B cell (primary cell): ENCODE results near the gene PARVB. TPM values are rescaled to one million over a fixed set of nuclear protein-coding genes. Genes with fewer than 3 reads are reported as not detected.

Experiments
- ATAC-seq: fragments of 200-7000 bp; cut with Tn5 transposase; one replicate; pipeline ENCODE4 v1.10.0; 2021; ENCODE audit warnings: low read depth, mild to moderate bottlenecking, moderate number of reproducible peaks, moderate library complexity
- CTCF ChIA-PET: fragments of 350-600 bp; sonication (Branson Sonifier 250); formaldehyde crosslinking; loops from one replicate; lab custom pipeline; 2021; ENCODE audit warnings: antibody characterized with exemption, inconsistent platforms; lab: Charles Lee
- POLR2A ChIA-PET: fragments of 350-600 bp; sonication (Branson Sonifier 250); formaldehyde crosslinking; loops from one replicate; lab custom pipeline; 2021; ENCODE audit warnings: antibody characterized with exemption; lab: Charles Lee
- DNase-seq: peaks from one replicate; pipeline ENCODE4 v3.0.0; 2013
- H2AFZ ChIP-seq: 2 replicates; pipeline ENCODE4 v1.6.1; 2012; ENCODE audit warnings: mild to moderate bottlenecking, low read depth, low read length; ENCODE audit not compliant: insufficient read depth, poor library complexity, severe bottlenecking
- H3K27ac ChIP-seq, 2 donors: 1 replicate in 1 of 2; 2 replicates in 1 of 2; pipeline ENCODE4 v1.5.1; 2012 to 2013; ENCODE audit warnings: low read length in 2 of 2, mild to moderate bottlenecking in 2 of 2, moderate library complexity in 1 of 2
- H3K27me3 ChIP-seq, 4 experiments: fragments of 200-600 bp in 1 of 4; sonication (generic) in 1 of 4; replicated peaks in 1 of 4; 1 replicate in 2 of 4; 2 replicates in 2 of 4; pipeline versions ENCODE4 v1.6.1 to v1.7.0; 2013 to 2016; ENCODE audit warnings: low read length in 3 of 4, mild to moderate bottlenecking in 2 of 4, mixed read lengths in 1 of 4, moderate library complexity in 1 of 4; ENCODE audit not compliant: insufficient read depth in 4 of 4, control insufficient read depth in 3 of 4; ENCODE audit errors: control extremely low read depth in 1 of 4
- H3K36me3 ChIP-seq, 2 experiments: replicated peaks in 1 of 2; 1 replicate in 1 of 2; 2 replicates in 1 of 2; pipeline versions ENCODE4 v1.6.1 to v1.7.1; 2013; ENCODE audit warnings: low read length in 1 of 2; ENCODE audit not compliant: insufficient read depth in 2 of 2, control insufficient read depth in 1 of 2; ENCODE audit errors: control extremely low read depth in 1 of 2, extremely low read depth in 1 of 2
- H3K4me1 ChIP-seq, 2 donors: fragments of 200-600 bp in 1 of 2; sonication (generic) in 1 of 2; 1 replicate in 1 of 2; 2 replicates in 1 of 2; pipeline versions ENCODE4 v1.5.1 to v1.6.1; 2013 to 2017; ENCODE audit warnings: low read length in 2 of 2; ENCODE audit not compliant: control insufficient read depth in 2 of 2, insufficient read depth in 2 of 2
- H3K4me2 ChIP-seq: replicated peaks from 2 replicates; pipeline ENCODE3; 2012; ENCODE audit warnings: mild to moderate bottlenecking, low read depth, low read length; ENCODE audit not compliant: poor library complexity, severe bottlenecking
- H3K4me3 ChIP-seq, 5 experiments: fragments of 200-600 bp in 1 of 5; sonication (generic) in 1 of 5; 1 replicate in 3 of 5; 2 replicates in 2 of 5; pipeline versions ENCODE4 v1.5.1 to v1.7.0; 2011 to 2016; ENCODE audit warnings: low read length in 4 of 5, mild to moderate bottlenecking in 4 of 5, low read depth in 2 of 5, control low read depth in 1 of 5, moderate library complexity in 1 of 5; ENCODE audit not compliant: insufficient read depth in 1 of 5; ENCODE audit errors: control extremely low read depth in 1 of 5, extremely low read depth in 1 of 5
- H3K79me2 ChIP-seq: fragments of 200-600 bp; sonication (generic); one replicate; pipeline ENCODE4 v1.6.0; 2016; ENCODE audit warnings: low read length; ENCODE audit not compliant: control insufficient read depth, insufficient read depth
- H3K9ac ChIP-seq: fragments of 200-600 bp; sonication (generic); 2 replicates; pipeline ENCODE4 v1.6.1; 2017; ENCODE audit warnings: mild to moderate bottlenecking, low read length, moderate library complexity
- H3K9me3 ChIP-seq, 3 donors: one replicate each; pipeline versions ENCODE4 v1.6.1 to v1.7.1; 2013; ENCODE audit warnings: low read length in 2 of 3; ENCODE audit not compliant: control insufficient read depth in 2 of 3, insufficient read depth in 1 of 3; ENCODE audit errors: control extremely low read depth in 1 of 3
- H4K20me1 ChIP-seq: 2 replicates; pipeline ENCODE4 v1.6.0; 2012; ENCODE audit warnings: mild to moderate bottlenecking, low read length; ENCODE audit not compliant: insufficient read depth, control insufficient read depth, poor library complexity, severe bottlenecking
- H3K27ac Mint-ChIP-seq: one replicate; pipeline ENCODE4 v1.8.0; 2021; ENCODE audit warnings: mixed read lengths
- H3K27me3 Mint-ChIP-seq: one replicate; pipeline ENCODE4 v1.8.0; 2021; ENCODE audit warnings: mixed read lengths
- H3K4me1 Mint-ChIP-seq: one replicate; pipeline ENCODE4 v1.8.0; 2021; ENCODE audit warnings: mixed read lengths
- H3K4me3 Mint-ChIP-seq: one replicate; pipeline ENCODE4 v1.8.0; 2021; ENCODE audit warnings: mixed read lengths
- H3K9me3 Mint-ChIP-seq: one replicate; pipeline ENCODE4 v1.8.0; 2022; ENCODE audit warnings: mixed read lengths; ENCODE audit not compliant: insufficient read depth
- EZH2 ChIP-seq: IDR thresholded peaks from 2 replicates; pipeline ENCODE4 v1.6.1; 2012; ENCODE audit warnings: borderline replicate concordance, low read depth, mild to moderate bottlenecking, moderate library complexity, low read length; ENCODE audit not compliant: insufficient read depth, poor library complexity, severe bottlenecking
- WGBS: methylation state at CpG from one replicate; pipeline ENCODE4 v1.1.5; 2013; ENCODE audit warnings: missing lambda C conversion rate; ENCODE audit not compliant: insufficient coverage; 5-methylcytosine and 5-hydroxymethylcytosine counted together
- intact Hi-C: fragments of 100-400 bp; cut with micrococcal nuclease; formaldehyde crosslinking; loops from one replicate; pipeline ENCODE4 v1.10.0; 2022
- polyA plus RNA-seq: library from polyadenylated mRNA; depleted of rRNA; stranded (reverse); fragments of >200 nt; gene quantifications from 2 replicates; pipeline ENCODE4 v1.2.3, GENCODE V29; 2012
- total RNA-seq, 2 donors: library from RNA; stranded (reverse); fragments of 120-200 nt in 1 of 2; gene quantifications; 1 replicate in 1 of 2; 2 replicates in 1 of 2; pipeline versions ENCODE4 v1.2.3 to v1.2.4, GENCODE V29; 2013 to 2022
- TF ChIP-seq, protein P1 (sequence below): fragments of 200-600 bp; IDR thresholded peaks from one replicate; pipeline ENCODE4 v1.8.0; 2022; ENCODE audit warnings: antibody characterized with exemption, mild to moderate bottlenecking

PARVB gene
- total and polyA plus RNA-seq, 2 donors (not counting 1 experiment from before 2014, with no cell fraction given): 48.0 to 49.4 TPM

DNA sequence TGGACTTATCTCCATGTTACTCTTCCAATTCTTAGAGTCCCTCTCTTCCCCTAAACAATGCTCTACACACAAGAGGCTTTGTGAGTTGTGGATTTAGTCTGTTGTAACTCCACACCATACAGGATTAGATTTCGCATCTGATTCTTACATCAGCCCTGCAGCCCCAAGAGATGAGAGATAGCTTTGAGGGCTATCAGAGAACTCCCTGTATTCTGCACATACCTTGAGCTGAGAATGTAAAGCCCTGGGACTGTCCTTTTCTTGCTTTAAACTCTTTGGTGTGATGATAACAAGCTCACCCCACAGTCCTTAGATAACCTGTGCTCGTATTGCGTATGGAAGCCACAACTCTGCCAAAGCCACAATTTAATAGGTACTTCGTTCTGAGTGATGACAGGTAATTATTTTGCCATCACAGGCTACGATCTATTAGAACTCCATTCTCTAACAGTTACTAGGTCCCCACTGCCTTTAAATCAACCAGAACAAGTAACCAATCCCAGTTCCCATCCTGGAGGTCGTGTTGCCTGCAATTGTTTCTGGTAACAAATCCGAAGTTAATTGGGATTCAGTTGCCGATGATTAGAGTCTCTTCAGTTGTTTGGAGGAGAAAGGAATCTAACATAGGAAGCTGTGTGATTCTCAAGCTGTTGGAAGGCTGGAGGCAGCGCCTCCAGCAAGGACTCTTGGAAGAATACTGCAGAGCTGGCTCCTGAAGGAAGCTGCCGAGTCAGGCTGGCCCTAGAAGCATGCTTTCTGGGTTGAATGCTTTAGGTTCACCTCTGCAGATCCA is 155.3 kb downstream of the PARVB start:
- intact Hi-C loops: loop anchor here (10.0 kb wide), 1 partner anchor 75 kb away; no protein-coding TSS in a partner anchor
- Histone ChIP-seq H3K9me3 (no peaks in the 10 kb centered on the region), H3K79me2 (peaks cover 38% of the 10 kb centered on the region), H3K36me3 (peaks cover 0 to 15% of the 10 kb centered on the region in 2 experiments), H3K9ac (no peak overlapping the region), H2AFZ (peak overlapping the region; percentile 41), H3K4me1 (peaks cover 19 to 39% of the 10 kb centered on the region in 2 donors), H4K20me1 (no peaks in the 10 kb centered on the region), H3K4me2 (no peak overlapping the region), H3K27me3 (no peaks in the 10 kb centered on the region), H3K27ac (no peak overlapping the region), H3K4me3 (no peak overlapping the region)
- POLR2A ChIA-PET: interaction anchor here (0.6 kb wide), 1 partner anchor 12 kb away, joined by 3 read pairs; no protein-coding TSS in a partner anchor
- Mint-ChIP-seq H3K27ac (peak overlapping the region; percentile 41), H3K27me3 (no peaks in the 10 kb centered on the region), H3K4me3 (no peak overlapping the region), H3K9me3 (no peaks in the 10 kb centered on the region), H3K4me1 (peaks cover 31% of the 10 kb centered on the region)
- CTCF ChIA-PET: interaction anchor here (1.0 to 4.2 kb wide), 3 partner anchors 9 to 186 kb away, joined by 3 to 22 read pairs (median 7); no protein-coding TSS in a partner anchor
- ATAC-seq (no peak), DNase-seq (no peak)
- 87% methylated on average over 6 of the region's 10 CpGs for WGBS
- no peak for TF ChIP-seq EZH2
- TF ChIP-seq, protein P1, sequence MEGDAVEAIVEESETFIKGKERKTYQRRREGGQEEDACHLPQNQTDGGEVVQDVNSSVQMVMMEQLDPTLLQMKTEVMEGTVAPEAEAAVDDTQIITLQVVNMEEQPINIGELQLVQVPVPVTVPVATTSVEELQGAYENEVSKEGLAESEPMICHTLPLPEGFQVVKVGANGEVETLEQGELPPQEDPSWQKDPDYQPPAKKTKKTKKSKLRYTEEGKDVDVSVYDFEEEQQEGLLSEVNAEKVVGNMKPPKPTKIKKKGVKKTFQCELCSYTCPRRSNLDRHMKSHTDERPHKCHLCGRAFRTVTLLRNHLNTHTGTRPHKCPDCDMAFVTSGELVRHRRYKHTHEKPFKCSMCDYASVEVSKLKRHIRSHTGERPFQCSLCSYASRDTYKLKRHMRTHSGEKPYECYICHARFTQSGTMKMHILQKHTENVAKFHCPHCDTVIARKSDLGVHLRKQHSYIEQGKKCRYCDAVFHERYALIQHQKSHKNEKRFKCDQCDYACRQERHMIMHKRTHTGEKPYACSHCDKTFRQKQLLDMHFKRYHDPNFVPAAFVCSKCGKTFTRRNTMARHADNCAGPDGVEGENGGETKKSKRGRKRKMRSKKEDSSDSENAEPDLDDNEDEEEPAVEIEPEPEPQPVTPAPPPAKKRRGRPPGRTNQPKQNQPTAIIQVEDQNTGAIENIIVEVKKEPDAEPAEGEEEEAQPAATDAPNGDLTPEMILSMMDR: no peak
